Measurements from ENCODE around the gene MYD88.

Gene MYD88

GRCh38 chr3:38111201-38111600, 27.3 kb upstream of the MYD88 start:
- Histone ChIP-seq H3K4me3 (ENCODE audit: low read depth, low read length) (no peak overlapping the region), H3K36me3 (no peaks in the 10 kb centered on the region), H3K4me1 (no peaks in the 10 kb centered on the region), H3K27me3 (no peaks in the 10 kb centered on the region), H3K9me3 (no peaks in the 10 kb centered on the region)
- DNase-seq: no peak
- no peak for TF ChIP-seq CTCF (IDR thresholded peaks at IDR 0.05; ENCODE audit: low read depth, low read length)

GRCh38 chr3:38111696-38112377, 26.6 kb upstream of the MYD88 start:
- no peak for DNase-seq
- H3K36me3 ChIP-seq: no peaks in the 10 kb centered on the region
- H3K4me1 ChIP-seq: no peaks in the 10 kb centered on the region
- H3K27me3 ChIP-seq: no peaks in the 10 kb centered on the region
- TF ChIP-seq CTCF (IDR thresholded peaks at IDR 0.05; ENCODE audit: low read depth, low read length): no peak
- no peak overlapping the region for H3K4me3 ChIP-seq (ENCODE audit: low read depth, low read length)
- H3K9me3 ChIP-seq: no peaks in the 10 kb centered on the region

GRCh38 chr3:38112378-38112761, 26.1 kb upstream of the MYD88 start:
- TF ChIP-seq CTCF (IDR thresholded peaks at IDR 0.05; ENCODE audit: low read depth, low read length): no peak
- no peak for DNase-seq
- no peaks in the 10 kb centered on the region for H3K9me3 ChIP-seq
- no peak overlapping the region for H3K4me3 ChIP-seq (ENCODE audit: low read depth, low read length)
- H3K27me3 ChIP-seq: no peaks in the 10 kb centered on the region
- no peaks in the 10 kb centered on the region for H3K4me1 ChIP-seq
- no peaks in the 10 kb centered on the region for H3K36me3 ChIP-seq

GRCh38 chr3:38114052-38114874, 24.2 kb upstream of the MYD88 start:
- Histone ChIP-seq H3K4me3 (ENCODE audit: low read depth, low read length) (no peak overlapping the region), H3K27me3 (no peaks in the 10 kb centered on the region), H3K36me3 (no peaks in the 10 kb centered on the region), H3K9me3 (no peaks in the 10 kb centered on the region), H3K4me1 (no peaks in the 10 kb centered on the region)
- no peak for DNase-seq
- no peak for TF ChIP-seq CTCF (IDR thresholded peaks at IDR 0.05; ENCODE audit: low read depth, low read length)

GRCh38 chr3:38114875-38115644, 23.4 kb upstream of the MYD88 start:
- no peak overlapping the region for H3K4me3 ChIP-seq (ENCODE audit: low read depth, low read length)
- no peaks in the 10 kb centered on the region for H3K27me3 ChIP-seq
- no peaks in the 10 kb centered on the region for H3K36me3 ChIP-seq
- no peak for DNase-seq
- no peaks in the 10 kb centered on the region for H3K4me1 ChIP-seq
- no peaks in the 10 kb centered on the region for H3K9me3 ChIP-seq
- no peak for TF ChIP-seq CTCF (IDR thresholded peaks at IDR 0.05; ENCODE audit: low read depth, low read length)

Data from BE2C (cell line).